HepG2 (cell line): ENCODE measurements around the gene SGPP2. TPM values are rescaled to one million over a fixed set of nuclear protein-coding genes. Genes with fewer than 3 reads are reported as not detected.

Source experiments
- ATAC-seq: fragments of 200-7000 bp; cut with Tn5 transposase; 3 replicates; pipeline ENCODE4 v1.9.1; 2020; ENCODE audit warnings: mild to moderate bottlenecking, moderate library complexity
- BruUV-seq: library from RNA; stranded (reverse); fragments of 400-500 nt; replicated peaks from 2 replicates; lab custom pipeline; 2021; lab: Mats Ljungman, UMichigan
- CTCF ChIA-PET: fragments of 300-600 bp; formaldehyde crosslinking; extraction: SDS; loops from one replicate; lab custom pipeline; 2021; ENCODE audit warnings: low total read pairs, inconsistent platforms, low intra/inter-chr PET ratio; lab: Yijun Ruan, JAX
- POLR2A ChIA-PET: fragments of 350-600 bp; sonication (Branson Sonifier 250); formaldehyde crosslinking; loops from one replicate; lab custom pipeline; 2020; ENCODE audit warnings: antibody characterized with exemption, inconsistent platforms; lab: Yijun Ruan, JAX
- DNase-seq: peaks from one replicate; pipeline ENCODE4 v3.0.0-alpha.2; 2015; ENCODE audit warnings: low spot score
- FAIRE-seq: peaks from 3 replicates; lab custom pipeline; 2011; peaks lifted over from hg19 to GRCh38; lab: Jason Lieb, UNC
- H2AFZ ChIP-seq: one replicate; pipeline ENCODE4 v1.6.1; 2011; ENCODE audit warnings: low read length, inconsistent platforms
- H3K27ac ChIP-seq: fragments of 300-600 bp; 3 replicates; pipeline ENCODE4 v1.8.0; 2011; ENCODE audit warnings: mixed run types, mild to moderate bottlenecking, mixed read lengths, low read length, inconsistent platforms; ENCODE audit not compliant: insufficient read depth; ENCODE audit errors: extremely low read length
- H3K27me3 ChIP-seq, 2 experiments: fragments of 200-600 bp in 1 of 2; 2 replicates in 1 of 2; 3 replicates in 1 of 2; pipeline versions ENCODE4 v1.6.0 to v1.8.0; 2011; ENCODE audit warnings: low read length in 2 of 2, mild to moderate bottlenecking in 2 of 2, moderate library complexity in 2 of 2, inconsistent platforms in 1 of 2; ENCODE audit not compliant: insufficient read depth in 2 of 2, control insufficient read depth in 1 of 2
- H3K36me3 ChIP-seq, 2 experiments: fragments of 200-600 bp in 1 of 2; replicated peaks in 1 of 2; 2 replicates in 1 of 2; 3 replicates in 1 of 2; pipeline versions ENCODE4 v1.5.1 to v1.8.0; 2011; ENCODE audit warnings: low read length in 2 of 2, inconsistent platforms in 1 of 2; ENCODE audit not compliant: insufficient read depth in 2 of 2, control insufficient read depth in 1 of 2
- H3K4me1 ChIP-seq: 2 replicates; pipeline ENCODE4 v1.5.1; 2012; ENCODE audit warnings: low read length, inconsistent platforms; ENCODE audit not compliant: insufficient read depth
- H3K4me2 ChIP-seq: 2 replicates; pipeline ENCODE4 v1.6.0; 2011; ENCODE audit warnings: low read depth, low read length, inconsistent platforms
- H3K4me3 ChIP-seq, 3 experiments: fragments of 200-600 bp in 1 of 3; sonication (generic), shearing (Covaris generic) in 1 of 3; replicated peaks in 1 of 3; 2 replicates each; pipeline ENCODE4 v1.5.1; 2011 to 2016; ENCODE audit warnings: low read length in 3 of 3, inconsistent platforms in 2 of 3, low read depth in 2 of 3, mild to moderate bottlenecking in 2 of 3, control low read depth in 1 of 3, mixed read lengths in 1 of 3; ENCODE audit not compliant: insufficient read depth in 1 of 3
- H3K79me2 ChIP-seq: one replicate; pipeline ENCODE4 v1.6.1; 2011; ENCODE audit warnings: low read length, inconsistent platforms; ENCODE audit not compliant: insufficient read depth
- H3K9ac ChIP-seq: 2 replicates; pipeline ENCODE4 v1.6.0; 2011; ENCODE audit warnings: mild to moderate bottlenecking, low read depth, low read length, inconsistent platforms; ENCODE audit not compliant: insufficient read depth
- H3K9me3 ChIP-seq: 2 replicates; pipeline ENCODE4 v1.5.1; 2012; ENCODE audit warnings: mild to moderate bottlenecking, low read length
- H4K20me1 ChIP-seq: 2 replicates; pipeline ENCODE4 v1.6.0; 2011; ENCODE audit warnings: inconsistent platforms, mild to moderate bottlenecking, low read length, moderate library complexity; ENCODE audit not compliant: insufficient read depth
- BRCA1 ChIP-seq: sonication (generic); formaldehyde crosslinking; IDR thresholded peaks from 2 replicates; pipeline ENCODE4 v1.4.0; 2020; ENCODE audit warnings: missing genetic modification reagents
- CCAR2 ChIP-seq: fragments of 200-400 bp; formaldehyde crosslinking; optimal IDR thresholded peaks from 2 replicates; pipeline ENCODE3; 2018; ENCODE audit warnings: low read depth, mild to moderate bottlenecking, low read length, moderate library complexity
- KAT8 ChIP-seq: IDR thresholded peaks from 2 replicates; pipeline ENCODE4 v1.6.1; 2016; ENCODE audit warnings: missing genetic modification reagents, missing compliant biosample characterization
- KMT2A ChIP-seq: sonication (generic); formaldehyde crosslinking; IDR thresholded peaks from 2 replicates; pipeline ENCODE4 v1.4.0; 2020; ENCODE audit warnings: missing genetic modification reagents
- NCOA5 ChIP-seq: sonication (generic); formaldehyde crosslinking; IDR thresholded peaks from 2 replicates; pipeline ENCODE4 v1.4.0; 2020; ENCODE audit warnings: missing genetic modification reagents
- RBM22 ChIP-seq: fragments of 200-400 bp; formaldehyde crosslinking; optimal IDR thresholded peaks from 2 replicates; pipeline ENCODE3; 2017; ENCODE audit warnings: mild to moderate bottlenecking, low read length, moderate library complexity
- RELA ChIP-seq: sonication (generic); formaldehyde crosslinking; IDR thresholded peaks from 2 replicates; pipeline ENCODE4 v1.4.0; 2020; ENCODE audit warnings: missing genetic modification reagents
- SMC3 ChIP-seq: IDR thresholded peaks from 2 replicates; pipeline ENCODE4 v1.6.1; 2011; ENCODE audit warnings: low read length, improper control_type of control experiment
- STAG1 ChIP-seq: sonication (generic); formaldehyde crosslinking; IDR thresholded peaks from 2 replicates; pipeline ENCODE4 v1.4.0; 2020; ENCODE audit warnings: missing genetic modification reagents
- SUZ12 ChIP-seq: fragments of 150-350 bp; IDR thresholded peaks from 2 replicates; pipeline ENCODE4 v1.6.1; 2014; ENCODE audit warnings: low read depth, low read length
- ZNF263 ChIP-seq: sonication (generic); formaldehyde crosslinking; IDR thresholded peaks from 2 replicates; pipeline ENCODE4 v1.4.0; 2020; ENCODE audit warnings: missing genetic modification reagents
- ZNF567 ChIP-seq: sonication (generic); formaldehyde crosslinking; IDR thresholded peaks from 2 replicates; pipeline ENCODE4 v1.8.1; 2023; ENCODE audit warnings: mild to moderate bottlenecking, missing genetic modification reagents, borderline replicate concordance
- ZNF570 ChIP-seq: sonication (generic); formaldehyde crosslinking; IDR thresholded peaks from 2 replicates; pipeline ENCODE4 v1.4.0; 2020; ENCODE audit warnings: mild to moderate bottlenecking, missing genetic modification reagents, borderline replicate concordance
- ZNF616 ChIP-seq: sonication (generic); formaldehyde crosslinking; IDR thresholded peaks from 2 replicates; pipeline ENCODE4 v1.5.0; 2020; ENCODE audit warnings: low read depth, mild to moderate bottlenecking, missing genetic modification reagents
- WGBS: methylation state at CpG from one replicate; pipeline ENCODE4 v1.1.6; 2017; ENCODE audit warnings: low lambda C conversion rate; 5-methylcytosine and 5-hydroxymethylcytosine counted together
- in situ Hi-C: cut with HindIII; loops from 2 replicates; pipeline ENCODE4 v1.10.0; 2017; ENCODE audit warnings: low pct_unique_long_range_greater_than_20kb; ENCODE audit not compliant: extremely low pct_ligation_motif_present
- intact Hi-C: fragments of 100-400 bp; cut with micrococcal nuclease; formaldehyde crosslinking; loops from one replicate; pipeline ENCODE4 v1.10.0; 2022; ENCODE audit not compliant: unreplicated experiment
- polyA plus RNA-seq, 8 experiments: library from polyadenylated mRNA; depleted of rRNA in 3 of 8; stranded (reverse) in 7 of 8; unstranded in 1 of 8; fragments of >200 nt; fragmentation: Illumina TruSeq in 4 of 8; extraction: Trizol in 4 of 8; gene quantifications; 2 replicates each; pipeline versions ENCODE4 v1.2.1 to v1.2.3, GENCODE V29; 2011 to 2016; ENCODE audit warnings: low read depth in 4 of 8, missing spikeins in 1 of 8, mixed read lengths in 1 of 8; ENCODE audit not compliant: insufficient read depth in 1 of 8
- total RNA-seq, 5 experiments: library from RNA; depleted of rRNA; stranded (reverse); fragments of >200 nt; fragmentation: Illumina TruSeq; extraction: Trizol; gene quantifications; 2 replicates each; pipeline ENCODE4 v1.2.3, GENCODE V29; 2016; ENCODE audit warnings: low read depth in 1 of 5
- TF ChIP-seq, protein P1 (sequence below): sonication (generic); formaldehyde crosslinking; IDR thresholded peaks from 2 replicates; pipeline ENCODE4 v1.4.0; 2020; ENCODE audit warnings: missing genetic modification reagents
- TF ChIP-seq, protein P2 (sequence below): sonication (generic); formaldehyde crosslinking; IDR thresholded peaks from 2 replicates; pipeline ENCODE4 v1.8.0; 2022; ENCODE audit warnings: mild to moderate bottlenecking, missing genetic modification reagents, moderate library complexity
- TF ChIP-seq, protein P3 (sequence below): sonication (generic); formaldehyde crosslinking; IDR thresholded peaks from 2 replicates; pipeline ENCODE4 v1.5.0; 2020; ENCODE audit warnings: mild to moderate bottlenecking, missing genetic modification reagents, moderate library complexity
- TF ChIP-seq, protein P4 (sequence below): sonication (generic); formaldehyde crosslinking; IDR thresholded peaks from 2 replicates; pipeline ENCODE4 v1.5.1; 2020; ENCODE audit warnings: mild to moderate bottlenecking, missing genetic modification reagents, borderline replicate concordance
- TF ChIP-seq, protein P5 (sequence below): IDR thresholded peaks from 2 replicates; pipeline ENCODE4 v1.6.1; 2018; ENCODE audit warnings: missing genetic modification reagents, mild to moderate bottlenecking, missing compliant biosample characterization

Gene SGPP2
- total and polyA plus RNA-seq, 2 of the 13 experiments (the other 11 are each of a cell fraction or from before 2014, with no cell fraction given) = not detected

DNA sequence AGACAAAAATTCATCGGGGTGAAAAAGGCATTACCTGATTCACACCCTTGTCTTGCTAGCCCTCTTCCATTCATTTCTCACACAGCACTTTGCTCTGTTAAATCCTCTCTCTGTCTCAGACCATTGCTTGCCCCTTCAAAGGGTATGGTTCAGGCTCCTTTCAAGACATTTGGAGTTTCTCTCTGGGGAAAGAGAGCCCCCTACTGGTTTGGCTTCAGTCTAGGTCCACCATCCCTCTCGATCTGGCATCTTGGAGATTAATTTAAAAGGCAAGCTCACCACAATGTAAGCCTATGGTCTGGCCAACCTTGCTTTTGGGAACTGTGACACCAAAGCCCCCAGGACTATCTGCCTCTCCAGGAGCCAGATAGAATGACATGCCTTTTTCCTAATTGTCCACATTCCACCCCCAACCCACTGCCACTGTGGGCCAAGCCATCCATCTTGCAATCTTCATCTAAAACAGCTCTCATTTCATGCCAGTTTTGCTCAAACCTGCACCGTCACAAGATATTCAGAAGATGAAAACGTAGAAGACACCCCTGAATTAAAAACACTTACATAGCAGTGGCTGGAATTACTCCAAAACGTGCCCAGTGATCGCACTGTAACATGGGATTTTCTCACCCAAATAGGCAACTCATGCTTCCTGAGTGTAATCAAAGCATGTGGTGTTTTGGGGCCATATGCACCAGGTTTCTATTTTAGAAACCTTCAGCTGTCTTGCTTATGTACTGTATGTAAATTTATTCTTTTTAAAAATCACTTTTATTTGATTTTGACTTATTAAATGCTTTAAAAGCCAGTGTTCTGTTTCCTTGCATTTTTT is 137.7 kb downstream of the SGPP2 start:
- 65% methylated on average over 6 of the region's 6 CpGs for WGBS
- H3K9ac ChIP-seq = no peak overlapping the region
- H3K79me2 ChIP-seq = no peaks in the 10 kb centered on the region
- H3K4me1 ChIP-seq = no peaks in the 10 kb centered on the region
- no peak overlapping the region for H2AFZ ChIP-seq
- POLR2A ChIA-PET = no interaction called here
- DNase-seq = peak; percentile 41
- H3K4me2 ChIP-seq = no peak overlapping the region
- no peak overlapping the region for H3K27ac ChIP-seq
- FAIRE-seq = peak; percentile 8
- no peaks in the 10 kb centered on the region for H3K36me3 ChIP-seq
- H4K20me1 ChIP-seq = no peaks in the 10 kb centered on the region
- no peaks in the 10 kb centered on the region for H3K9me3 ChIP-seq
- CTCF ChIA-PET = interaction anchor here (1.3 kb wide), 1 partner anchor 505 kb away, joined by 6 read pairs; no protein-coding TSS in a partner anchor
- no TSS peak for BruUV-seq
- peak; percentile 66 for ATAC-seq
- in situ Hi-C loops (loop anchor here (5.0 kb wide), 2 partner anchors 250 to 510 kb away; no protein-coding TSS in a partner anchor), intact Hi-C loops (loop anchor here (1.0 to 2.0 kb wide), 2 partner anchors 243 to 505 kb away; no protein-coding TSS in a partner anchor)
- H3K27me3 ChIP-seq = no peaks in the 10 kb centered on the region
- no peak overlapping the region for H3K4me3 ChIP-seq
- TF ChIP-seq KAT8 (no peak), STAG1 (CRISPR knock-in tag) (peak; percentile 79), BRCA1 (CRISPR knock-in tag) (no peak), CCAR2 (no peak), SUZ12 (no peak), ZNF567 (no peak), ZNF263 (no peak), KMT2A (CRISPR knock-in tag) (no peak), ZNF570 (CRISPR knock-in tag) (no peak), RBM22 (peak; percentile 41), NCOA5 (CRISPR knock-in tag) (no peak), ZNF616 (CRISPR knock-in tag) (no peak), RELA (CRISPR knock-in tag) (no peak), SMC3 (peak; percentile 51)
- TF ChIP-seq, protein P1, sequence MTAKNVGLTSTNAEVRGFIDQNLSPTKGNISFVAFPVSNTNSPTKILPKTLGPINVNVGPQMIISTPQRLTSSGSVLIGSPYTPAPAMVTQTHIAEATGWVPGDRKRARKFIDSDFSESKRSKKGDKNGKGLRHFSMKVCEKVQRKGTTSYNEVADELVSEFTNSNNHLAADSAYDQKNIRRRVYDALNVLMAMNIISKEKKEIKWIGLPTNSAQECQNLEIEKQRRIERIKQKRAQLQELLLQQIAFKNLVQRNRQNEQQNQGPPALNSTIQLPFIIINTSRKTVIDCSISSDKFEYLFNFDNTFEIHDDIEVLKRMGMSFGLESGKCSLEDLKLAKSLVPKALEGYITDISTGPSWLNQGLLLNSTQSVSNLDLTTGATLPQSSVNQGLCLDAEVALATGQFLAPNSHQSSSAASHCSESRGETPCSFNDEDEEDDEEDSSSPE (CRISPR knock-in tag) = no peak
- TF ChIP-seq, protein P2, sequence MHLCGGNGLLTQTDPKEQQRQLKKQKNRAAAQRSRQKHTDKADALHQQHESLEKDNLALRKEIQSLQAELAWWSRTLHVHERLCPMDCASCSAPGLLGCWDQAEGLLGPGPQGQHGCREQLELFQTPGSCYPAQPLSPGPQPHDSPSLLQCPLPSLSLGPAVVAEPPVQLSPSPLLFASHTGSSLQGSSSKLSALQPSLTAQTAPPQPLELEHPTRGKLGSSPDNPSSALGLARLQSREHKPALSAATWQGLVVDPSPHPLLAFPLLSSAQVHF (CRISPR knock-in tag) = no peak
- TF ChIP-seq, protein P3, sequence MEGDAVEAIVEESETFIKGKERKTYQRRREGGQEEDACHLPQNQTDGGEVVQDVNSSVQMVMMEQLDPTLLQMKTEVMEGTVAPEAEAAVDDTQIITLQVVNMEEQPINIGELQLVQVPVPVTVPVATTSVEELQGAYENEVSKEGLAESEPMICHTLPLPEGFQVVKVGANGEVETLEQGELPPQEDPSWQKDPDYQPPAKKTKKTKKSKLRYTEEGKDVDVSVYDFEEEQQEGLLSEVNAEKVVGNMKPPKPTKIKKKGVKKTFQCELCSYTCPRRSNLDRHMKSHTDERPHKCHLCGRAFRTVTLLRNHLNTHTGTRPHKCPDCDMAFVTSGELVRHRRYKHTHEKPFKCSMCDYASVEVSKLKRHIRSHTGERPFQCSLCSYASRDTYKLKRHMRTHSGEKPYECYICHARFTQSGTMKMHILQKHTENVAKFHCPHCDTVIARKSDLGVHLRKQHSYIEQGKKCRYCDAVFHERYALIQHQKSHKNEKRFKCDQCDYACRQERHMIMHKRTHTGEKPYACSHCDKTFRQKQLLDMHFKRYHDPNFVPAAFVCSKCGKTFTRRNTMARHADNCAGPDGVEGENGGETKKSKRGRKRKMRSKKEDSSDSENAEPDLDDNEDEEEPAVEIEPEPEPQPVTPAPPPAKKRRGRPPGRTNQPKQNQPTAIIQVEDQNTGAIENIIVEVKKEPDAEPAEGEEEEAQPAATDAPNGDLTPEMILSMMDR (CRISPR knock-in tag) = peak; percentile 74
- TF ChIP-seq, protein P4, sequence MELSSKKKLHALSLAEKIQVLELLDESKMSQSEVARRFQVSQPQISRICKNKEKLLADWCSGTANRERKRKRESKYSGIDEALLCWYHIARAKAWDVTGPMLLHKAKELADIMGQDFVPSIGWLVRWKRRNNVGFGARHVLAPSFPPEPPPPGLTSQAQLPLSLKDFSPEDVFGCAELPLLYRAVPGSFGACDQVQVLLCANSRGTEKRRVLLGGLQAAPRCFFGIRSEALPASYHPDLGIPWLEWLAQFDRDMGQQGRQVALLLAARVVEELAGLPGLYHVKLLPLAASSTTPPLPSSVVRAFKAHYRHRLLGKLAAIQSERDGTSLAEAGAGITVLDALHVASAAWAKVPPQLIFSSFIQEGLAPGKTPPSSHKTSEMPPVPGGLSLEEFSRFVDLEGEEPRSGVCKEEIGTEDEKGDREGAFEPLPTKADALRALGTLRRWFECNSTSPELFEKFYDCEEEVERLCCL = no peak
- TF ChIP-seq, protein P5, sequence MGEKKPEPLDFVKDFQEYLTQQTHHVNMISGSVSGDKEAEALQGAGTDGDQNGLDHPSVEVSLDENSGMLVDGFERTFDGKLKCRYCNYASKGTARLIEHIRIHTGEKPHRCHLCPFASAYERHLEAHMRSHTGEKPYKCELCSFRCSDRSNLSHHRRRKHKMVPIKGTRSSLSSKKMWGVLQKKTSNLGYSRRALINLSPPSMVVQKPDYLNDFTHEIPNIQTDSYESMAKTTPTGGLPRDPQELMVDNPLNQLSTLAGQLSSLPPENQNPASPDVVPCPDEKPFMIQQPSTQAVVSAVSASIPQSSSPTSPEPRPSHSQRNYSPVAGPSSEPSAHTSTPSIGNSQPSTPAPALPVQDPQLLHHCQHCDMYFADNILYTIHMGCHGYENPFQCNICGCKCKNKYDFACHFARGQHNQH = no peak
